Adipocyte (in vitro differentiated cells): ENCODE data around the gene TBX2.

Experiments
- DNase-seq: peaks from one replicate; pipeline ENCODE4 v3.0.0-alpha.2; 2015; ENCODE audit warnings: low read depth
- H3K27me3 ChIP-seq: replicated peaks from 2 replicates; pipeline ENCODE4 v1.7.0; 2013; ENCODE audit warnings: mild to moderate bottlenecking, low read length, moderate library complexity; ENCODE audit not compliant: control insufficient read depth, insufficient read depth
- H3K36me3 ChIP-seq: 2 replicates; pipeline ENCODE4 v1.7.0; 2013; ENCODE audit warnings: low read length, mild to moderate bottlenecking, moderate library complexity; ENCODE audit not compliant: control insufficient read depth, insufficient read depth, severe bottlenecking
- H3K4me1 ChIP-seq: 2 replicates; pipeline ENCODE4 v1.7.0; 2013; ENCODE audit warnings: mild to moderate bottlenecking, low read length, moderate library complexity; ENCODE audit not compliant: control insufficient read depth, insufficient read depth
- H3K4me3 ChIP-seq: 2 replicates; pipeline ENCODE4 v1.7.0; 2013; ENCODE audit warnings: mild to moderate bottlenecking, low read length, moderate library complexity
- H3K9ac ChIP-seq: 2 replicates; pipeline ENCODE4 v1.7.0; 2013; ENCODE audit warnings: mild to moderate bottlenecking, low read length, moderate library complexity
- H3K9me3 ChIP-seq: 2 replicates; pipeline ENCODE4 v1.7.0; 2013; ENCODE audit warnings: mild to moderate bottlenecking, low read length, moderate library complexity; ENCODE audit not compliant: control insufficient read depth

Gene TBX2

GRCh38 chr17:61362396-61362795 is 37.2 kb upstream of the TBX2 start:
- Histone ChIP-seq H3K4me3 (no peak overlapping the region), H3K9ac (no peak overlapping the region), H3K36me3 (no peaks in the 10 kb centered on the region), H3K27me3 (no peaks in the 10 kb centered on the region), H3K4me1 (peaks cover 37% of the 10 kb centered on the region), H3K9me3 (no peaks in the 10 kb centered on the region)
- no peak for DNase-seq

GRCh38 chr17:61362852-61363600 is 36.6 kb upstream of the TBX2 start:
- no peaks in the 10 kb centered on the region for H3K36me3 ChIP-seq
- H3K27me3 ChIP-seq, result no peaks in the 10 kb centered on the region
- H3K4me1 ChIP-seq, result peaks cover 39% of the 10 kb centered on the region
- no peak overlapping the region for H3K4me3 ChIP-seq
- no peak overlapping the region for H3K9ac ChIP-seq
- no peaks in the 10 kb centered on the region for H3K9me3 ChIP-seq
- no peak for DNase-seq

GRCh38 chr17:61363601-61364462 is 35.8 kb upstream of the TBX2 start:
- no peak for DNase-seq
- H3K4me3 ChIP-seq, result no peak overlapping the region
- peaks cover 47% of the 10 kb centered on the region for H3K4me1 ChIP-seq
- H3K27me3 ChIP-seq, result no peaks in the 10 kb centered on the region
- H3K9me3 ChIP-seq, result no peaks in the 10 kb centered on the region
- H3K9ac ChIP-seq, result no peak overlapping the region
- no peaks in the 10 kb centered on the region for H3K36me3 ChIP-seq

- DNase-seq, result no peak
- H3K36me3 ChIP-seq, result no peaks in the 10 kb centered on the region
- H3K4me3 ChIP-seq, result no peak overlapping the region
- peaks cover 53% of the 10 kb centered on the region for H3K4me1 ChIP-seq
- H3K9me3 ChIP-seq, result no peaks in the 10 kb centered on the region
- no peak overlapping the region for H3K9ac ChIP-seq
- H3K27me3 ChIP-seq, result no peaks in the 10 kb centered on the region
These were observed 35.2 kb upstream of the TBX2 start for GRCh38 chr17:61364463-61364846.

DNA sequence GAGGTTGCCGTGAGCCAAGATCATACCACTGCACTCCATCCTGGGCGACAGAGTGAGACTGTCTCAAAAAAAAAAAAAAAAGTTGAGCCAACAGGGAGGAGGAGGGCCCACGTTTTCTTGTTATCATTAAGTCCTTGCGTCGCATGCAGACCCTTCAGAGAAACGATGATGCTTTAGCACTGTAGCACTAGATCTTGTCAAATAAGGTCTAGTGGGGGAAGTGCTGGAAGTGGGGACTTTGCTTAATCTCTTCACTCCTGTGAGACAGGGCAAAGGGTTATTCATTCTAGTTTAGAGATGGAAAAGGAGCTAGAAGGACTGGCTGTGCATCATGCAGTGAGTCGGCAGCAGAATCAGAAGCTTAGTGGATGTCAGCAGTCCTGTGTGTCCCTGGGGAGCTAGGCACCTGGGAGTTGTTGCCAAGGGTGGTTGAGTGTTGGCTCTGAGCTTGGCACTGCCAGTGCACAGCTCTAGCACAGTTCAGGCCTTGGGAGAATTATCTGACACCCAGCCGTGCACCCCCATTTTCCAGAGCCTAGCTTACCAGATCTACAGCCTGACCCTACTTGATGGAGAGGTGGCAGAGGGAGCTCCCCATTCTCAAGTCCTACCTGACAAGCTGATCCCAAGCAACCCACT is 33.4 kb upstream of the TBX2 start:
- Histone ChIP-seq H3K9ac (no peak overlapping the region), H3K36me3 (no peaks in the 10 kb centered on the region), H3K9me3 (no peaks in the 10 kb centered on the region), H3K4me1 (peaks cover 40% of the 10 kb centered on the region), H3K4me3 (no peak overlapping the region), H3K27me3 (no peaks in the 10 kb centered on the region)
- DNase-seq, result no peak

DNA sequence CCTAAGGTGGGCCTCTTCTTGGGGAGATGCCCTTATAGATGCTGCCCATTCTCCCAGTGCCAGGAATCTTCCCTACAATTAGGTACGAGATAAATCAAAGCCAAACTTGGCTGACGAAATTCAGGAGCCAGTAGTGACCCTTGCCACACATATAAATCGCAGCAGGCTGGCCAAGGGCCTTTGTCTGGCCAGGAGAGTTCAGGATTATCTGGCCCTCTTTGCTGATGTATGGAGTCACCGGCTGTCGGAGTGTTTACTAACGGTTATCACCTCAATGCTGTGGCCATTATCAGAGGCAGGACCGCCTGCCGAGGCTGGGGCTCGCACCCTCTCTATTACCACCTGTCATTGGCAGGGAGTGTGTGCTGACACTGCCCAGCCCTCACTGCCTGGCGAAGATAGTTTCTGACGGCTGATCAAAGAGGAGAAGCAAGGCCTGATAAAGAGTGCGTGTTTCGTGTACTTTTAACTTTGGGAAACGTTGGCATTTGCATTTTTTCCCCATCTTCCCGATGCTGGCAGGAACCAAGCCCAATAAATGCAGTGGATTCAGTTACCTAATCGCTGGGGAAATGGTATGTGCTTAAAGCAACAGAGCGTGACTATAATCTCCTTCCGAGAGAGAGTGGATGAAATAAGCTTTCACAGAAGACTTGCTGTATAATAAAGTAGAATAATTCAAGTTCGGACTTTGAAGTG is 32.8 kb upstream of the TBX2 start:
- no peak for DNase-seq
- H3K27me3 ChIP-seq, result no peaks in the 10 kb centered on the region
- no peak overlapping the region for H3K4me3 ChIP-seq
- H3K4me1 ChIP-seq, result peaks cover 33% of the 10 kb centered on the region
- no peaks in the 10 kb centered on the region for H3K36me3 ChIP-seq
- H3K9me3 ChIP-seq, result no peaks in the 10 kb centered on the region
- H3K9ac ChIP-seq, result no peak overlapping the region

DNA sequence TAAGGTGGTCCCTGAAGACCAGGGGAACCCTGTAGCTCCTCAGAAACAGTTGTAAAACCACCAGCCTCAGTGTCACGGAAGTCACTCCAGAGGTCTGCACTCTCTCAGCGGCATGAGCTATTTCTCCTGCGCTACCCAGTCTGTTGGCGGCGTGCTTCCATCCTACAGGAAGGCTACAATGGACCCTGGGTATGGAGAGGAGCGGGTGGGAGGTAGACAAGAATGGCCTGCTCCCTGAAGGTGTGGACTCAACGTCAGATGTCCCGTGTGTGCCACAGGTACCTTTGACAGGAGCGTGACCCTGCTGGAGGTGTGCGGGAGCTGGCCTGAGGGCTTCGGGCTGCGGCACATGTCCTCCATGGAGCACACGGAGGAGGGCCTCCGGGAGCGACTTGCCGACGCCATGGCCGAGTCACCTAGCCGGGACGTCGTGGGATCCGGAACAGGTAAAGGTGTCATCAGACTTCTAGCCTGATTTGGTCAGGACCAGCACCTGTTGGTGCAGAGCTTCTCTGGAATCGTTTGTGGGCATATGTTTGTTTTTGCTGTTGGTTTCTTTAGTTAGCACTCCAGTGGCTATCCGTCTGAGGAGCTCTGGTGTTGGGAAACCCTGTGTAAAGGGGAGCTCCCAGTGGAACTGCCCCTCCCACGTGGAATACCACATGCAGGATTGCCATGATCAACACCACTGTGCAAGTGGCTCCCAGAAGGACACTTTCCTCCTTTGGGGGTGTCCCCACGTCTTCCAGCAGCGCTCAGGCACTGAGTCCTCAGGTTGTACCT is 31.4 kb upstream of the TBX2 start:
- H3K4me3 ChIP-seq, result no peak overlapping the region
- no peaks in the 10 kb centered on the region for H3K9me3 ChIP-seq
- H3K9ac ChIP-seq, result no peak overlapping the region
- H3K36me3 ChIP-seq, result no peaks in the 10 kb centered on the region
- no peaks in the 10 kb centered on the region for H3K27me3 ChIP-seq
- H3K4me1 ChIP-seq, result peaks cover 23% of the 10 kb centered on the region
- DNase-seq, result no peak

GRCh38 chr17:61368832-61369450 is 30.7 kb upstream of the TBX2 start:
- H3K4me3 ChIP-seq, result no peak overlapping the region
- peaks cover 23% of the 10 kb centered on the region for H3K4me1 ChIP-seq
- H3K36me3 ChIP-seq, result no peaks in the 10 kb centered on the region
- no peaks in the 10 kb centered on the region for H3K27me3 ChIP-seq
- no peak for DNase-seq
- no peak overlapping the region for H3K9ac ChIP-seq
- H3K9me3 ChIP-seq, result no peaks in the 10 kb centered on the region

DNA sequence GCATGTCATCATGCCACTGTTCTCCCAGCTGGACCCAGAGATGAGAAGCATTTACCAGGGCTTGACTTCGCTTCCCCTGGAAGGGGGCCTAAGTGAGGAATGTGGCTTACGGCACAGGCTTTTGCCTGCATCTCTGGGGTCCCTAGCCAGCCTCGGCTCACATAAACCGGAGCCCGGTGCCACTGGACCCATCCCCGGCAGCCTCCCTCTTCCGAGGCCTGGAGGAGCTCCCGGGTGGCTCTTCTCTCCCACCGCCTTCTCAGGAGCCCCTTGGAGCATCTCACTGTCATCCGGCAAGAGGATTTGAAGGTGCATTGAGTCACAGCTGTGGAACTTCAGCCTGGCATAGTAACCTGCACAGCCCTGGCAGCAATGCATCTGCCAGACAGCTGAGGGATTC is 29.9 kb upstream of the TBX2 start:
- Histone ChIP-seq H3K9ac (no peak overlapping the region), H3K36me3 (no peaks in the 10 kb centered on the region), H3K9me3 (no peaks in the 10 kb centered on the region), H3K4me3 (no peak overlapping the region), H3K4me1 (peaks cover 25% of the 10 kb centered on the region), H3K27me3 (no peaks in the 10 kb centered on the region)
- no peak for DNase-seq

- H3K9me3 ChIP-seq, result no peaks in the 10 kb centered on the region
- DNase-seq, result no peak
- peaks cover 29% of the 10 kb centered on the region for H3K4me1 ChIP-seq
- H3K9ac ChIP-seq, result no peak overlapping the region
- no peaks in the 10 kb centered on the region for H3K36me3 ChIP-seq
- no peaks in the 10 kb centered on the region for H3K27me3 ChIP-seq
- no peak overlapping the region for H3K4me3 ChIP-seq
These were observed 28.5 kb upstream of the TBX2 start for GRCh38 chr17:61371179-61371578.
